Measurements from ENCODE around the gene GRIK2.
A peak's percentile ranks its signal among the peaks of the same experiment; 100 is the strongest.
"Not testable (repeated sequence)": the region's sequence is repeated elsewhere in the genome, so short reads cannot be mapped to it uniquely, and the experiment has no call there.

GRIK2 gene

DNA sequence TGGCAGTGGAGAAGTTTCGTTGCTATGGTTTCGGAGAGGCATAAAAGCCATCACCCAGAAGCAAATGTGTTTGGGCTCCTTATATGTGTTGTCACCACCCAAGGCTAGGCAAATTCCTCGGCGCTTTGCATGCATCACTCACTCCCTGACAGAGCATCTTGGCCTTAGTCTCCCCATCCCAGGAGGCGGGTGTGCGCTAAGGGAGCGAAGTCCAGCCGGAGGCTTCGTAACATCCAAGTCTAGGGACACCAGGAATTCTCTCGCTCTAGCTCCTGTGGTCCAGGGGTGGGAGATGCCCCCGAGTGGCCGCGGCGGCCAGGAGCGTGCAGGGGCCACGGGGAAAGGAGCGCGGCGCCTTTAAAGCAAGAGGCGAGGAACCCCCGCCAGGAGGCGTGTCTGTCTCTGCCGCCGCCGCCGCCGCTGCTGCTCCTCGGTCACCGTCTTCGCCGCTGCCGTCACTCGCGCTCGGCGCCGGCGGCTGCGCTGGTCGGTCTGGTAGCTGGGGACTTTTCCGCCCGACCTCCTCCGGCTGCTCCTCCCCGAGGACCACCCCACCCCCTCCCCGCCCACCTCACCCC lies at the start of gene GRIK2:
Gene GRIK2 (plus strand): TSS at position 458 of the 578 bp plus-strand sequence.
- TF ChIP-seq, protein P1, sequence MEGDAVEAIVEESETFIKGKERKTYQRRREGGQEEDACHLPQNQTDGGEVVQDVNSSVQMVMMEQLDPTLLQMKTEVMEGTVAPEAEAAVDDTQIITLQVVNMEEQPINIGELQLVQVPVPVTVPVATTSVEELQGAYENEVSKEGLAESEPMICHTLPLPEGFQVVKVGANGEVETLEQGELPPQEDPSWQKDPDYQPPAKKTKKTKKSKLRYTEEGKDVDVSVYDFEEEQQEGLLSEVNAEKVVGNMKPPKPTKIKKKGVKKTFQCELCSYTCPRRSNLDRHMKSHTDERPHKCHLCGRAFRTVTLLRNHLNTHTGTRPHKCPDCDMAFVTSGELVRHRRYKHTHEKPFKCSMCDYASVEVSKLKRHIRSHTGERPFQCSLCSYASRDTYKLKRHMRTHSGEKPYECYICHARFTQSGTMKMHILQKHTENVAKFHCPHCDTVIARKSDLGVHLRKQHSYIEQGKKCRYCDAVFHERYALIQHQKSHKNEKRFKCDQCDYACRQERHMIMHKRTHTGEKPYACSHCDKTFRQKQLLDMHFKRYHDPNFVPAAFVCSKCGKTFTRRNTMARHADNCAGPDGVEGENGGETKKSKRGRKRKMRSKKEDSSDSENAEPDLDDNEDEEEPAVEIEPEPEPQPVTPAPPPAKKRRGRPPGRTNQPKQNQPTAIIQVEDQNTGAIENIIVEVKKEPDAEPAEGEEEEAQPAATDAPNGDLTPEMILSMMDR (conservative IDR thresholded peaks at IDR 0.05): peak; percentile 59
- peak within 1 kb of the TSS; percentile 59 for H3K27ac ChIP-seq

DNA sequence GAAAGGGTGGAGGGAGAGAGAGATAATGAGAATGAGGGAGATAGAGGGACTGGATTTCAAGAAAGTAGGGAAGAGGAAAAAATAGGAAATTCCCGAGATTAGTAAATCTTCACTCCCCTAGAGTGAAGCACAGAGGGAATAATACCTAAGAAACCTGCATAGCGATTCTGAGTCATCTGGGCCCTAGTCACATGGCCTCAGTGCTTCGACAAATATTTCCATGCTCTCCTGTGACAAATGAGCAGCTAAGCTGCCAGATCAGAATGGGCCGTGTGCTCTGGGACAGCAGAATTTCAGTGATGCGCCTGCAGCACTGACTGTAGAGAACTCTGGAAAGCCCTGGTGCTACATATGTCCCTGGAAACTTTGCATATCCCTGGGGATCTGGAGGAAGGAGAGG lies 48.6 kb upstream of the GRIK2 start:
- H3K27ac ChIP-seq: no peak overlapping the region
- TF ChIP-seq, protein P1 (conservative IDR thresholded peaks at IDR 0.05): no peak

DNA sequence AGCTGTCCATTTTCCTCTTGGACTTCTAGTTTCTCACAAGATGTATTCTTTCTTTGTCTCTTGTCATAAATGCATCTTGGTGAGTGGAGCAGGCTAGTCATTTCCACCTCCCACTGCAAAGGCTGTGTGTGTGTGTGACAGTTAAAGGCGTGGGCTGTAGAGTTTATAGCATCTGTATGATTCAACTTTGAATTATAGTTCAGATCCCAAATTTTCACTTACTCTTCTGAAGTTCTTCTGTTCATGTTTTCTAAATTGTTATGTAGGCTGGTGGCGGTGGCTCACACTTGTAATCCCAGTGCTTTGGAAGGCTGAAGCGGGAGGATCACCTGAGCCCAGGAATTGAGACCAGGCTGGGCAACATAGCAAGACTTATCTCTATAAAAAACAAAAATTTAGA lies 44.7 kb upstream of the GRIK2 start:
- H3K27ac ChIP-seq: no peak overlapping the region

DNA sequence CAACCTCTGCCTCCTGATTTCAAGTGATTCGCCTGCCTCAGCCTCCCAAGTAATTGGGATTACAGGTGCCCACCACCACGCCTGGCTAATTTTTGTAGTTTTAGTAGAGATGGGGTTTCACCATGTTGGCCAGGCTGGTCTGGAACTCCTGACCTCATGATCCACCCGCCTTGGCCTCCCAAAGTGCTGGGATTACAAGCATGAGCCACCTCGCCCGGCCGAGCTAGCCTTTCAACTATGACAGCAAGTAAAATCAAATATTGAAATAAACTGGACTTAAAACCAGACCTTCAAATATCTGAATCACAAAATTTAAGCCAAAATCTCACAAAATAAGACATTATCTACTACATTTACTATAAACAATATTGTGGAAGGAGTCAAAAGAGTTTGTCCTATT lies 42.9 kb upstream of the GRIK2 start:
- not testable (repeated sequence) for H3K27ac ChIP-seq

More for the DNA sequence above, 44.7 kb upstream of the GRIK2 start:
- TF ChIP-seq, protein P1 (conservative IDR thresholded peaks at IDR 0.05): no peak

DNA sequence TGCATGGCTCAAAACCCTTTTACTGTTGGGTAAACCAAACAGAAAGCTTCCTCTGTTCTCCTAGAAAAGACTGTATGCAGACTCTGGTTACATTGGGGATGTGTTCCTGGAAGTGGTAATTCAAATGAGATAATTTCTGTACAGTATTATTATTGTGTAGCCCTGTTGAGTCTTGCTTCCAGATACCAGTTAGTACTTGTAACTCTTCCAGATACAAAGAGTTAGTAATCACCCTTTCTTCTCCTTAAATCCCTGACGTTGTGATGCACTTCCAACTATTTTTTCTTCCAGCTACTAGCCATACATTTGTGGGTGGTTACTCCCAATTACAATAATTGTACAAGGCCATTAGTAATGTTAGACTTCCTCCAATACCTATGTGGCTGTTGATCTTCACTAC lies 42.3 kb upstream of the GRIK2 start:
- H3K27ac ChIP-seq: no peak overlapping the region
- TF ChIP-seq, protein P1 (conservative IDR thresholded peaks at IDR 0.05): no peak

DNA sequence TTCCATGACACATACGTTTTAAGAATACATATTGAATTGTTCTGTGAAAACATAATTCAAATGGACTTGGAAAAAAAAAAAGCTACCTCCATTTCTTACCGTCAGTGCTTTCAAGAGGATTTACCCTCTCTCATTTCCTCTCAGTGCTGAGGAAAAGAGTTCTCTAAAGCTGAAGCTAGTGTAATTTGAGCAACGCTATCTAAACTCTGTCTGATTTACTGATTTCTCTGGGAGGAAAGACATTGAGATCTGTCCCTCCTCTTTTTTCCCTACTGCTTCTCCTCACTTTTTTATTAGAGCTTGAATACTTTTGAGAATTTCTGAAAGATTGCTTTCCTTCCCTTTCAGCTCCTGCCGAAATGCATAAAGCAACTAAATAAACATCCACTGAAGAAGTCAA lies 41.2 kb upstream of the GRIK2 start:
- H3K27ac ChIP-seq: no peak overlapping the region
- TF ChIP-seq, protein P1 (conservative IDR thresholded peaks at IDR 0.05): no peak

DNA sequence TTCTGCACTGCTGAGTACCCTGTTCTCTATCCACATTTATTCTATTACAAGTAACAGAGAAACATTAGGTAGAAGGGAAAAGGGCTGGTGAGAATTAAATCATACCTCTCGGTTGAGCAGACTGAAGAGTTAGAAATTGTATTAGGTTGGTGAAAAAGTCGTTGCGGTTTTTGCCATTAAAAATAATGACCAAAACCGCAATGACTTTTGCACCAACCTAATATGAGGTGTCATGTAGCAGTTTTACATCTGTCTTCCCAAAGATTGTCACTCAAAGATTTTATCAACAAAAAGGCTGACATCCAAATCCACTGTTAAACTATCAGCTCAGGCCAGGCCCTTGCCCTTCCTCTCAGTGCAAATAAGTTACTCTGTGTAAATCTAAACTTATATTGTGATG lies 28.3 kb upstream of the GRIK2 start:
- no peak overlapping the region for H3K27ac ChIP-seq
- TF ChIP-seq, protein P1 (conservative IDR thresholded peaks at IDR 0.05): no peak

DNA sequence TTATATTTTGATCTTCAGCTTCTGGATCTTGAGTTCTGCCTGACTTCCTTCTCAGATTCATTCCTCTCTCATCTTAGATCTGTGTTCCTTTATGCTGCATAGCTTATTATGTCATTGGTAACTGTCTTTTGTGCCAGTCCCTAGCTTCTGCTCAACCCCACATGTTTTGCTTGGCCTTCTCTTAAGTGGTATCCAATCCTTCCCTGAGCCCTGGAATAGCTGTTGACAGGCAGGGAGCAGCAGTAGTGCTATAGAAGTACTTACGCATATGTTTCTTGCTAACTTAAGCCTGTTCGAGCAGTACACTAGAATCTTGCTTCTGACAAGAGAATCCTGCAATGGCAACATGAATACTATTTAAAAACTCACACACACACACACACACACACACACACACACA lies 13.6 kb upstream of the GRIK2 start:
- no peak overlapping the region for H3K27ac ChIP-seq
- TF ChIP-seq, protein P1 (conservative IDR thresholded peaks at IDR 0.05): no peak
